ENCODE results near the gene DOCK7.

DOCK7 gene

DNA sequence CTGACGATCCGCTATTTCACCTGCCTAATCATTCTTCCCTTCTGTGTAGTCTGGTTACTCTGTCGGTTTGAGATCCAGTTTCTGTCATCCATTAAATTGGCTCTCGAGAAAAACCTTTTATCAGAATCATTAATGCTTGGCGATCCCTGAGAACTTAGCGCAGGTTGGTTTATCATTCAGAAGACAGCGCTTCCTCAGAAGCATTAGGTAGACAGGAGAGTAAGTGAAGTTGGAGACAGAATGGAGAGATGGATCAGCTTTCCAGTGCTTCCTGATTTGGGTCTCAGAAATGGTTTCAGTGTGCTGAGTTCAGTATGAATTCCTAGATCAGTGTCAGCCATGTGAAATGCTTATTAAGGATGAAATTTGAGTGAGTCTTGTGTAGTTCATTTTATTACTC lies 250.0 kb downstream of the DOCK7 start:
- peak in 1 of 2 experiments; percentile 31 for DNase-seq

DNA sequence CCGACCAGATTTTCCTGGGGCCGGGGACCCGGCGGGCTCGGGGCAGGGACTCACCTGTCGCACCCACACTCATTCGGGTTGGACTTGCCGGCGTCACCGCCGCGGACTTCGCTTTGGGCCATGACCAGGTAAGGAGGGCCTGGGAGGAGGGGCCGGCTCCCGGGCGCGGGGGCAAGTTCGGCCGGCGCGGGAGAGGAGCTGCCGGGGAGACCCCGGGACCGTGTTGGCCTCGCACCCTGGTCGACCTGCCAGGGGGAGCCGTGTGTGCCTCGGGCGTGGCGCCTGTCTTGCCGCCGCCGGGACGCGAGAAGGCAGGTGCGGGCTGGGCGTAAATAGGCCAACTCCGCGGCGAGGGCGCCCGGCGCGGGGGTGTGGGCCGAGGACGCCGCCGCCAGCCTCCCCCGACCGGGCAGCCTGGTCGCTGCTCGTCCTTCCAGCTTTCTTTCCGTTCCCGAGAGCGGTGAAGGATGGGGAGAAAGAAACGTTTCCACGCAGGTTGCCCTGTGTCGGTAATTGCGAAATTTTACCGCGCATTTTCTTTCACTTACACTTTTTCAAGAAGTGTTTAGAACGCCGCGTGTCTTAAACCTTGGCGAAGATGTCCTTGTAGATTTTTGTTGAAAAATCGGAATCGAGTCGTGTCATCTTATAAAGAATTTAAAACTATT lies 250.8 kb downstream of the DOCK7 start:
- DNase-seq: peak in 1 of 2 experiments; percentile 39

DNA sequence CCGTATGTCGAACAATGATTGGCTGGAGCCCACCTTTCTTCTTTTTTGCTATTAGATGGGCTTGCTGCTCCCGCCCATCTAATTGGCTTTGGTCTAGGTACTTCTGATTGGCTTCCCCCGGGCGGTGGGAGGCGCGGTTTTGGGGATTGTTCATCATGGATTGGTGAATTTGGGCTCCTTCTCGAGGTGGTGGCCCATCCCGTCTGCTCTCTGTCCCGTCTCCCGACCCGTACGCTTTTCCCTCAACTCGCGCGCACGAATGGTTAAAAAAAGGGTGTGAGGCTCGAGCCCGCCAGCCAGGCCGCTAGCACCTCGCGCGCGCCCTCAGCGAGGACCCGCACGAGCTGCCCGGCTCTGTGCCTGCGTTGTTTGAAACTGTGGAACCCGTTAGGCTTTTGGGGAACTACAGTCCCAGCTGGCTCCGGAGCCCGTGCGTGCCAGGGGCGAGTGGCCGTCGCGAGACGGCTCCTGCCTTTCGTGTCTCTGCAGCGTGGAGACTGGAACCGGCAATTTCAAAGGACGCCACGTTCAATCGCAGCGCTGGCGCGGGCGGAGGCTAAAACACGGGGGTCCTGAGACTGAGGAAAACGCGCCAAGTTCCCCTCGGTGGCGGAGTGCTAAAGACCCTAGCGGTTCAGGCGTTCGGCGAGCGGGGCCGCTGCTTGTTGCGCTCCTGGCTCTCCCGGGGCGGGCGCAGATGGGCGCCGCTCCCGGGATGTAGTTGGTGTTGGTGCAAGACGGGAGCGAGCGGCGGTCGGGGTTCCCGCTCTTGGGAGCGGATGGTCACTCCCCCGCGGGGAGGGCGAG lies 251.5 kb downstream of the DOCK7 start, which contains the start of gene USP1:
Gene USP1 (plus strand): TSS at position 584 of the 807 bp plus-strand sequence. CDS start 2,819 bp downstream, outside the sequence.
- DNase-seq: peak; percentile 99 to 100

DNA sequence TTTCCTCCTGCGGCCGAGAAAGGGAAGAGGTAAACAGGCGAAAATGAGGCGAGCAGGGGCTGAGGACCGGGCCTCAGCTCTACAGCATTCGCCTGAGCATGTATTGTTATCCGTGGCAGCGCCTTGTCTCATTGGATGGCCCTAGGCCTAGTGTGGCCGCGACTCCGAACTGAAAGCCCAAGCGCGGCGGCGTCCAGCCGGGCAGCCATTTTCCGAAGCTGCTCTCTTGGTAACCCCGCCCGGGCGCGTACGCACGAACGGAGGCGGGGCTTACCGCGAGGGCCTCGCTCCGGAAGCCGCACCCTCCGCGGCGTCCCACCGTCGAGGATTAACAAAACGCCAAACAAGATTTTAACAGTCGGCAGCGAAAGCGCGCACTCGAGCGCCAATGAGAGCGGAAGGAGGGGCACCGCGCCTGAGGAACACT lies 252.1 kb downstream of the DOCK7 start:
- DNase-seq: peak in 1 of 2 experiments; percentile 100

DNA sequence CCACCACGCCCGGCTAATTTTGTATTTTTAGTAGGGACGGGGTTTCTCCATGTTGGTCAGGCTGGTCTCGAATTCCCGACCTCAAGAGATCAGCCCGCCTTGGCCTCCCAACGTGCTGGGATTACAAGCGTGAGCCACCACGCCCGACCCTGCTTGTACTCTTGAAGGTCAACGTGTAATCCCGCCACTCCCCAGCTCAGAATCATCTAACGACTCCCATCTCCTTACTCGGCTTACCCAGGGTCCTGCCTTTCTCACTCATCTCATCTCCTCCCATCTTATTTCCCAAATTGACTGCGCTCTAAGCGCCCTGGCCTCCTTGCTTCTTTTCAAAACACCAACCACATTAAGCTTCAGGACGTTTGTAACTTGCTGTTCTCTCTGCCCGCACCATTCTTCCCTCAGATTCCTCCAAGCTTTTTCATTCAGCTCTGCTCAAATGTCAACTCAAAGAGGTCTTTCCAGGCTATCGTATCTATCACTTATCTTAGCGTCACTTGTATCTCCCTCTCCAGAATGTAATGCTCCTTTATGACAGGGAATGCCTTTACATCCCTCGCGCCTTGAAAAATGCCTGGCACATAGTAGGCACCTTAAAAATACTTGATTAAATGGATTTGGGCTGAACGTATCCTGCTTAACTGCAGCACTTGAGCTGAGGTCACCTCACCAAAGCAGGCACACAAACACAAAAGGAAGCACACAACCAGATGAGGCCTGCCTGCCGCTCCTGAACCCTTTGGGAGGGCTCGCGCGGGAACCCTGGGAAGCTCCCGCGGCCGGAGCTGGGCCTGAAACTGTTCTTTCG lies 252.8 kb downstream of the DOCK7 start:
- DNase-seq: peak in 1 of 2 experiments; percentile 43

DNA sequence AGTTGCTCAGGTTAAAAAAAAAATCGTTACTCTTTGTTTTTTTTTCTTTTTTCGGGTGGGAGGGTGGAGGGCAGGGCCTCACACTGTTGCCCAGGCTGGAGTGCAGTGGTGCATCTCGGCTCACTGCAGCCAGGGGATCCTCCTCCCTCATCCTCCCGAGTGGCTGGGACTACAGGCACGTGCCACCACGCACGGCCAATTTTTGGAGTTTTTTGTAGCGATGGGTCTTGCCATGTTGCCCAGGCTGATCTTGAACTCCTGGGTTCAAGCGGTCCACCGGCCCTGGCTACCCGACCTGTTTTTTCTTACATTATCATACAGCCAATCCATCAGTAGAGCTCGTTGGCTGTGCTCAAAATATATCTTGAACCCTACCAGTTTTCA lies 253.6 kb downstream of the DOCK7 start:
- DNase-seq: no peak

DNA sequence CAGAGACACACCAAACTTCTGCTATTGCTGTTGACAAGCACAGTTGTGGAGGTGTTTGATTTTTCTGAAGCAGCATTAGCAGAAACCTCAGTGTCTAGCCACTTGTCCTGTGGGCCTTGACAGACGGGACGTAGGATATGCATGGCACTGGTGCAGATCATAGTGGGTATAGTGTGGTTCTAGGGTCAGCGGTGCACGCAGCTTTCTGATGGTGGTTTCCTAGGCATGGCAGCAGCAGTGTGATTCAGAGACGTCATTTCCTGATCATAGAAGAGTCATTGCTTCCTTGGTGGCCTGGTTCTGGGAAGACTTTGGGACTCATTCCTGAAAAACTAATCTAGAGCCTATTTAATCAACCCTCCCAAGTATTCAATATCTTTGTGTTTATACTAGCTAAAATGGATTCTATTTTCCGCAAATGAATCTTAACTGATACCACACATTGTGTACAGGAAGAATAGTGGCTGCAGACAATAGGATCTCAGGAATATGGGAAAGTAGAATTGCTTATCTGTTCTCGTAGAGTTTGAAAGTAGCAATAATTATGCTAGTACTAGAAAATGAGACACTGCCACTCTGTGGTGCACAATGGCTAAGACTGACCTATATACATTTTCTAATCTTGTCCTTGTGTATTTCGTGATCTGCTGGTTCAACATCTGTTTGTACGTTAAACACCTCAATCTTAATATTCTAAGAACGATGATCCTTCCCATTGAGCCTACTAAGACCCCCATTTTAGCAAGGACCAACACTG lies 254.1 kb downstream of the DOCK7 start:
- peak in 1 of 2 experiments; percentile 64 for DNase-seq

GRCh38 chr1:62429581-62429980 lies 258.6 kb downstream of the DOCK7 start:
- DNase-seq: no peak

GRCh38 chr1:62428351-62428750 lies 259.8 kb downstream of the DOCK7 start:
- peak; percentile 92 to 97 for DNase-seq

DNA sequence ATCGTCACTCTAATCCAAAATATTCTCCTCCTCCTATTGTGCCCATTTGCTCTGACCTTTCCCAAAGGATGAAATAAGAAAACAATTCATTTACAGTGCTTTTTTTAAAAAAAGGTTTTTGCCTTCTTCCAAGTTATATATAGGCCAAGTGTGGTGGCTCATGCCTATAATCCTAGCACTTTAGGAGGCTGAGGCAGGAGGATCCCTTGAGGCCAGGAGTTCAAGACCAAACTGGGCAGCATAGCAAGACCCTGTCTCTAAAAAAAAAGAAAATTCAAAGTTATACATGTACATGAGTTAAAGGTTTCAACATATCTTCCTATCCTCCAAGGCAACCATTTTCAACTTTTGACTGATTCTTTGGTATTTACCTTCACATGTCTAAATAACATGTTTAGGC lies 261.4 kb downstream of the DOCK7 start:
- DNase-seq: no peak

DNA sequence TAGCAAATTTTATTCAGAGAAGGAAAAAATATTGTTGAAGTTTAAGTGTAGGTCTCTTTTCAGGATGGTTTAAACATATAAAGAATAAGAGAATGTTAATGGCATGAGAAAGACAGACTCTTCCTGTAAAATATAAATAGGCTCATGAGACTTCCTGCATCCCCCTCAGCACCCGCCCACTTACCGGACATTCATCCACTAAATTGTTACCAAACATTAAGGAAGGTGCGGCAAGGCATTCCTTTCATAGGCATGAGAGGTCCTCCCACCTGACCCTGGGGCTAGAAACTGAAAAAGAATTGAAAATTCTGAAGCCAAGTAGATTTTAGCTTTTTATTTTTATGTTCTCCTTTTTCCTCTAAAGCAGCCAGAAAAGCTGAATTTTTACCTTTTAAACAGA lies 261.9 kb downstream of the DOCK7 start:
- no peak for DNase-seq

DNA sequence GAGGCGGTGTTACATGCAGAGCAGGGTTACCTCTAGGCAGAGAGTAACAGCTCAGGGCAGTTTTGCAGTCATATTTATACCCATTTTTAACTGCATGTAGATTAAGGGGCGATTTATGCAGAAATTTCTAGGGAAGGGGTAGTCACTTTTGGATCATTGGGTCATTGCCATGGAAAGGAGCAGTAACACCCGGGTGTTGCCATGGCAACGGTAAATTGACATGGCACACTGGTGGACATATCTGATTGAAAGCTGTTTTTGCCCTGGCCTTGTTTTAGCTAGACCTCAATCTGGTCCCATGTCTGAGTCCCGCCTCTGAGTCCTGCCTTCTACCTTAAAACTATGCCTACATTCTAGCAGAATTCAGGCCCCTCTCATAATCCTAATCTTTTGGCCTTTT lies 263.1 kb downstream of the DOCK7 start:
- DNase-seq: no peak

DNA sequence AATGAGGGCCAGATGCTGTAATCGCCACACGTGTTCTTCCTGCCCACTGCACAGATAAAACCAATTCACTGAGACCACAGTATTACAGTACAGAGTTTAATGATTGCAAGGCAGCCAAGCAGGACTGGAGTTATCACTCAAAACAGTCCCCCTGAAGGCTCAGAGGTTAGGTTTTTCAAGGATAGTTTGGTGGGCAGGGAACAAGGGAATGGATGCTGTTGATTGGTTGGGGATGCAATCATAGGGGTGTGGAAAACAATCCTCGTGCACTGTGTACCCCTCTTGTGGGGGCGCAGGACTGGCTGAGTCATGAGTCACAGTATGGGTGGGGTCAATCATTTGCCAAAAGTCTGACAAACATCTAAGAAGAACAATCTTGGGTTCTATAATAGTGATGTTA lies 263.8 kb downstream of the DOCK7 start:
- DNase-seq: no peak

DNA sequence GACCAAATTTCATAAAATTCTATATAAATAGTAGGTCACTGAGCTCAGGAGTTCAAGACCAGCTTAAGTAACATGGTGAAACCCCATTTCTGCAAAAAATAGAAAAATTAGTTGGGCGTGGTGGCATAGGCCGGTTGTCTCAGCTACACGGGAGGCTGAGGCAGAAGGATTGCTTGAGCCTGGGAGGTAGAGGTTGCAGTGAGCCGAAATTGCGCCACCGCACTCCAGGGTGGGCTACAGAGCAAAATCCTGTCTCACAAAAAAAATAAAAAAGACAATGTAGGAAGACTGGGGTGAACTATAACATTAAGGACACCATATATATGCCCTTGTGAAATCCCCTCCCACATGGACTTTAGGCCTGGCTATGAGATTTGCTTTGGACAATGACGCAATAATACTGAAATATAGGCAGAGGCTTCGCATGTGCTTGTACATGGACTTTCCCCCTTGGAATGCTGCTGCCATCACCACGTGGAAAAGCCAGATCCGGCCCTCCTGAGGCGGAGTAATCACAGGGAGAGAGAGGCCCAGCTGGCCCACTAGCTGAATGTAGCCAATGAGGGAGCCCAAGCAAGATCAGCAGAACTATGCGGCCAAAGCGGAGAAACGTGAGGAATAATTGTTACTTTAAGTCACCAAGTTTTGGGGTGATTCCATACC lies 264.5 kb downstream of the DOCK7 start:
- no peak for DNase-seq

DNA sequence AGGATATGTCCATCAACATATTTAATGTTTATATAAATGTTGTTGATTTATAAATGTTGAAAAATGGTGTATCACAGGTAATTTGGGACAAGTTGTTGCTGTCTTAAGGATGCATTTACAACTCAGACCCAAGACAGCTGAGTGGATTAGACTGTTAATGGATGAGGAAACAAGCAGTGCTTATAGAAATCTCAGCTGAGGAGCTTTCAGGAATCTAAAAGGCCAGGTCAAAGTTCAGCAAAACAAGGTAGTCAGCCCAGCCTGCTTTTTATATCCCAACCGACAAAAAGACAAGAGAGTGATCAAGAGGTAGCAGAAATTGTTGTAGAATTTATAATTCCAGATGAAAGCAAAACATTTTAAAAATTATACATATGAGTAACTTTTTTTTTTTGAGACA lies 268.0 kb downstream of the DOCK7 start:
- DNase-seq: no peak

DNA sequence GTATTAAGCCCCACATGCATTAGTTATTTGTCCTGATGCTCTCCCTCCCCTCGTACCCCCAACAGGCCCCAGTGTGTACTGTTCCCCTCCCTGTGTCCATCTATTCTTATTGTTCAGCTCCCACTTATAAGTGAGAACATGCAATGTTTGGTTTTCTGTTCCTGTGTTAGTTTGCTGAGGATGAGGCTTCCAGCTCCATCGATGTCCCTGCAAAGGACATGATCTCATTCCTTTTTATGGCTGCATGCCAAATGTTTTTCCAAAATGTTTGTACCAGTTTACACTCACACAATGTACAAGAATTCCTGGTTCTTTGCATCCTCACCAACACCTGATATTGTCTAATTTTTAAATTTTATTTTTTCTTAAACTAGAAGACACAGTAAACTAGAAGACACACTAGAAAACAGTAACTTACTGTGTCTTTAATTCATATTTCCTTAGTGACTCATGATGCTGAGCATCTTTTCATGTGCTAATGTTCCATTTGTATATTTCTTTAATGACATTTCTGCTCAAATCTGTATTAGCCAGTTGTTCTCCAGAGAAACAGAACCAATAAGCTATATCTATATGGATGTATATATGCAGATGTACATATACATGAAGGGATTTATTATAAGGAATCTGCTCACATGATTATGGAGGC lies 270.7 kb downstream of the DOCK7 start:
- DNase-seq: no peak

DNA sequence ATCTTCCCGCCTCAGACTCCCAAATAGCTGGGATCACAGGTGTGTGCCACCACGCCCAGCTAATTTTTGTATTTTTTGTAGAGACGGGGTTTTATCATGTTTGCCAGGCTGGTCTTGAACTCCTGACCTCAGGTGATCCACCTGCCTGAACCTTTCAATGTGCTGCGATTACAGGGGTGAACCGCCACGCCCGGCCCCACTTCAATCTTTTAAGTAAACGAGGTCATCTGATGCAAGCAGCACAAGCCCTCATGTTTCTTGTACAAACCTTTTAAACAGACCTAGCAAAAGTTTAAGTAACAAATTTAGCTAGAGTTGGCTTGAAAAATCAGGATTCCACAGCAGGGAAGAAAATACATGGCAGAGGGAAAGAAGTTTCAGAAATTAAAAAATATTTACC lies 272.5 kb downstream of the DOCK7 start:
- DNase-seq: no peak

- peak; percentile 78 to 79 for DNase-seq
Measured at GRCh38 chr1:62407398-62408009, 280.7 kb downstream of the DOCK7 start.

DNA sequence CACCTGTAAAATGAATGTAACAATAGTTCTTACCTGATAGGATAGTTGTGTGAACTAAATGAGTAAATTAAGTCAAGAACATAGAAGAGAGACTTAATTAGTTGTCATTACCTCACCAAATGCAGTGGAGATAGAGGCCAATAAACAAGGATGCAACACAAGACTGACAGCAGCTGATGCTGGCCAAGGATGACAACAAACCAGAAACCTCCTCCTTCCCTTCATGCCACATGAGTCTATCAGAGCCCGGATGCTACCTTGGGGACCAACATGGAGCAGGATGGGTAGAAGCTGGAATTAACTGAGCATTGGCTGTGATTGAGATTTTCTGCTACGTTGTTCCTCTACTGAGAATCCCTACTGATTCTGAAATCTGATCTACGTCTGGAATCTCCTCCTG lies 281.6 kb downstream of the DOCK7 start:
- peak in 1 of 2 experiments; percentile 49 for DNase-seq

DNA sequence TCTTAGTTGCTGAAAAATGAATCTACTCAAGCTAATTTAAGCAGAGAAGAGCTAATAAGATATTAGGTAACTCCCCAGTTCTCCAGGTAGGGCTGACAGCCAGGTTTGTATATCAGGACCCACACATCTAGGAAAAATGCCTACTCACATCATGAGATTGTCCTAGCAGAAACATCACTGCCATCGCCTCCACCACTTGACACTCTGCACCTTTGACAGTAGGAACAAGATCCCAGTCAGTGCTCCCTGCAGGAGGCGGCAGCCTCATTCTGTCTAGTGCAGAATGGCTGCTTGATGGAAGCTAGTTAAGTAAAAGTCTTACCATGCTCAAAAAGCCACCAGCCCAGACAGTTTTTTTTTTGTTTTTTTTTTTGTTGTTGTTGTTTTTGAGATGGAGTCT lies 282.9 kb downstream of the DOCK7 start:
- DNase-seq: no peak

All from NCI-H524 (cell line).